HG02852 (cell line): ENCODE data around the gene TRRAP.

Experiments
- ATAC-seq: cut with Tn5 transposase; IDR thresholded peaks from one replicate; pipeline ENCODE4 v1.9.1; 2021; ENCODE audit warnings: mild to moderate bottlenecking, moderate library complexity; ENCODE audit not compliant: unreplicated experiment

TRRAP gene

DNA sequence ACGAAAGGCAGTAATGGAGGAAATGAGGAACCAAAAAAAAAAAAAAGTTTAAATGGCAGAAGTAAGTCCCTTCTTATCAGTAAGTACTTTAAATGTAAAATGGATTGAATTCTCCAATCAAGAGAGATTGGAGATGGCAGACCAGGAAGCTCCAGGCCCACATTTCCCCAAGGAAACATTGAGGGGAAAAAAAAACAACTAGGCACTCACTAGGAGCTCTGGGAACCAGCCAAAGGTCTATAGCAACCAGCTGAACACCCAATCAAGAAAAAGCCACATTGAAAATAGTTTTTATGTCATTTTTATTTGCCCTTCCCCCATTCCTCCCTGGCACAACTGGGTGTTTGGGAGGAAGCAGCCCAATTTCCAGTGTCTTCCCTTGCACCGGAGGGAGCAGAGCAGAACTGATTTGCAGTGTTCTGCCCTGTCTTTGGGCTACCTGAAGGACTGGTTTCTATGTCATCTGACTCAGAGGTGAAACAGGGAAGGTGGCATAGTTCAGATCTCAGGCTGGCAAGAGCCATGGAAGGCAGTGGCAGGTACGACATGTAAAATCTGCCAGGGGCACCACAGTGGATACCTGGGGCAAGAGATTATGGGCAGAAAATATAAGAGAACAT, 143.7 kb downstream of the TRRAP start:
- no peak for ATAC-seq

DNA sequence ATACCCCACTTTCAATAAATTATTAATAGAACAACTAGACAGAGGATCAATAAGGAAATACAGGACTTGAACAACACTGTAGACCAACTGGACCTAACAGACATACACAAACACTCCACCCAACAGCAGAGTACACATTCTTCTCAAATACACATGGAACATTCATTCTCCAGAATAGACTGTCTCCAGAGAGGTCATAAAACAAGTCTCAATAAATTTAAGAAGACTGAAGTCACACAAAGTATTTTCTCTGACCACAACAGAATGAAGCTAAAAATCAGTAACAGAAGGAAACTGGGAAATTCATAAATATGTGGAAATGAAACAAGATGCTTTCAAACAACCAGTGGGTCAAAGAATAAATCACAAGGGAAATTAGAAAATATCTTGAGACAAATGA, 145.7 kb downstream of the TRRAP start:
- no peak for ATAC-seq

DNA sequence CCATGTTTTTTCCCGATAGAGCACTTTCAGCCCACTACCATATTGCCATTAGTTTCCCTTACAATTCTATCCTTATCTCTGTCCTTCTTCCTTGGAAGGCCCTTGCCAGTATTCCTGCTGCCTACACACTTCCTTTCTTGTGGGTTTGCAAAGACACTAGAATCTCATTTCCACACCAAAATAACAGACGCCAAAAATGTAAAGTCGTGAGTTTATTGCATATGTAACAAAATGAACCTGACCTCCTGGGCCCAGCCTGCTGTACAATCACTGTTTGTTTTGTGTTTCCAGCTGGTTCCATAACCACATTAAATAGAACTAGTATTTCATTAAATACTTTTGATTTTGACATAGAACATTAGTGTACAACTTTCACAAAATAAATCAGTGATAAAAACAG, 148.9 kb downstream of the TRRAP start:
- no peak for ATAC-seq

DNA sequence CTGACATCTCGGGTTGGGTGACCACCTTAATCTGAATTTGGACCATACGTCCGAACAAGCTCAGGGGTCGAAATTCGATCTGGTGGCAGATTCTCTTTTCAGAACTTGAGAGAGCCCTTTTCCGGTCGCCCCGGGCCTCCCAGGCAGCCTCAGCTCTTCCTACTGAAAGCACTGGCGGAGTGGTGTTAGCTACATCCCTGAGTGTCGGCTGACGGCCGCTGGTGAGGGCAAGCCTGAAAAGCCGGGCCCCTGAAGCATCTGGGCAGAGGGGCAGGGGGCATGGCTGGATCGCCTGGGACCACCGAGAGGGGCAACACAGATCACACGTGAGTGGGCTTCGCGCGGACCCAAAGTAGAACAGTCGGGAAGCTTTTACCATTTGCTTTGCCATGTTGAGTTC, 149.5 kb downstream of the TRRAP start:
- ATAC-seq: no peak

DNA sequence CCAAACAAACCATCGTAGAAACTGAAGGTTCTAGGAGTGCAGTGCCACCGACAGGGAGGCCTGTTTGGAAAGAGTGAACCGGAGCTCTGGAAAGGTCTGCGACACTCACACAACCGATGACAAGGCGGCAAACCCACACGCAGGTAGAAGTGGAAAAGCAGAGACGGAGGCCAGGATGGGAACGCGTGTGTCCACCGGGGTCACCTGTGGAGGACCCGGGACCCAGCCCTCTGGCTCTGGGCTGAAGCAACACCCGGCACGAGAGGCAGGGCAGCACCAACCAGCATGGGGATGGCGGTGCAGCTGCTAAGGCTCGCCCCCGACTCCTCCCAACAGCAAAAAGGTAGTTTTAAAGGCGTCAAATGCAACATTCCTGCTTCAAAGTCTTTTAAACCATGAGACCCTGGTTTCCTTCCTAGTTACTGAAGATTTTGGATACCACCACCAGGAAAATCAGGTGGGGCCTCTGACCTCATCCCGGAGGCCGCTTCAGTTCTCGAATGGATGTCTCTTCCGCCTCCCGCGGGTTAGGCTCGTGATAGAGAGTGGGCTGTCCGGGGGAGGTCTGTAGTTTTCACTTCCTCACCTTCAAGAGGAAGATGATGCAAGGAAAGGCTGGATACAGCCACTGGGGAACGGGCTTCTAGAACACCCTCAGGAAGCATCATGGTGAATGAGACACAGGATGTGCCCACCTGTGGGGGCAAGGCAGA, 150.1 kb downstream of the TRRAP start:
- ATAC-seq: no peak

DNA sequence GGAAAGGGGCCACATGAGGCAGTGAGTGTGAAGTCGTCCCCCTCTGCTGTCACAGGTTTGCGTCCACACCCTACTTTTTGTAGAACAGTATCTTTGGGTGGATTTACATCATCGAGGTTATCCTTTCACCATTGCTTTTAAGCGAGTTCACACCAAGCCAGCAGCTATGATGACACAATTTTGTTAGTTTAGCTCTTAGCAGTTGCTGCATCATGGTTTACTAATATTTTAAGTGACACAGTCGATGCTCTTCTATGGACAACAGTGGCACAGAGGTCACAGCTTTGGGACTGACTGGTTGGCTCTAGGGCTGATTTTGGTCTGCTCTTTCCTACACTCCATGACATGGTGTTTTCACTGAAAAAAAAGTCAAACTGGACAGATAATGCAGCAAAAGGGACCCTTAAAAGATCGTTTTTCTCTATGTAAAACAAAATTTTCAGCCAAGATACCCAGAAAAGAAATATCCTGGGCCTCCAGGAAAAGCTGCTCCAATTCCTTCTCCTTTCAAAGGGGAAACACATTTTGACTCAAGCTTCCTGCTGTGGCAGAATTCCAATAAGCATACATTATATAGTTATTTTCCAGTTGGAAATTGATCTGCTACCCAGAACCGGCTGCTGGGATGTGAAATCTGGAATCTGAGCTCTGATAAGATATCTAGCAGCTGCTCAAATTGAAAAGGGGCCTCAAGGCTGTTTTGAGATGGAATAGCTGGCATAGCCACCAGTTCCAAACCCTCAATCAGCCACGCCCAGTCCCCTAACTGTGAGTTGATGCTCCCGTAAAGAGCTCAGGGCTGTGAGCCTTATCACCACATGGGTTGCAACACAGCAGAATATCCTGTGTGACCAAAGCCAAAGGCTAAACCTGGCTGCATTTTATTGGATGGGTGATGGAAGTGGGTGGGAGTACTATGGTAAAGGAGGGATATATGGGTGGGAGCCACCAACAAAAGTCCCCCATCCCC, 151.4 kb downstream of the TRRAP start:
- no peak for ATAC-seq

DNA sequence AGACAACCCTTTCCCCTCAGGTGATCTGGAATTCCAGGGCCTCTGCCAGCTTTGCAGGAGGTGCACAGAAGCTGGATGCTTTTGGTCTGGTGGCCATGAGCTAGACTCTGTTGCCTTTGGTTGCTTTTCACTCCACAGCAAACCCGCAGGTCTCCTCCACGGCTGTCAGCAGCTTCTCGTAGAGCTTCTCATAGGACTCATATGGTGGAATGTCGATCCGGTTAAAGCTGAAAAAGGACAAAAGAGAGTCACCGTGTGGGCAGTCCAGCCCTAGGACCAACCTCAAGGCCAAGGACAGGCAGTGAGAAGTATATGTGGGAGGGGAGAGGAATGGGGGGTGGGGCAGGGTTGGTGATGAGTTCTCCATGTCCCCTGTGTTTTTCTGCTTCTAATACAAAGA, 152.1 kb downstream of the TRRAP start:
- ATAC-seq: no peak

DNA sequence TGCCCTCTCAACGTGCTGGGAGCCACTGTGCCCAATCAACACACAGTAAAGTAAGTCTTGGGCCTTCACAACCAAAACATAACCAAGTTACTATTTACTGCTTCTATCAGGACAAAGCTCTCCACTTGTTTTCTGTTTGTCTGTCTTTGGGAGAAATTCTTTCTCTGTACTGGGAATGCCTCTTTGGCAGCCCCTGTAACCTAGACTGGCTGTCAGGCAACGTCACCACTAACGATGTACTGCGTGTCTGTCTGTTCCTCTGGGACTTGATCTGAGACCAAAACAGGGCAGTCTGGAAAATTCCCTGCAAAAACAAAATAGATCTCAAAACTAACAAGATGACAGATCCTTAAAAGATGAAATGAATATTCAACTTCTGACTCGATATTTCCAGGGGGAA, 152.6 kb downstream of the TRRAP start:
- ATAC-seq: no peak

DNA sequence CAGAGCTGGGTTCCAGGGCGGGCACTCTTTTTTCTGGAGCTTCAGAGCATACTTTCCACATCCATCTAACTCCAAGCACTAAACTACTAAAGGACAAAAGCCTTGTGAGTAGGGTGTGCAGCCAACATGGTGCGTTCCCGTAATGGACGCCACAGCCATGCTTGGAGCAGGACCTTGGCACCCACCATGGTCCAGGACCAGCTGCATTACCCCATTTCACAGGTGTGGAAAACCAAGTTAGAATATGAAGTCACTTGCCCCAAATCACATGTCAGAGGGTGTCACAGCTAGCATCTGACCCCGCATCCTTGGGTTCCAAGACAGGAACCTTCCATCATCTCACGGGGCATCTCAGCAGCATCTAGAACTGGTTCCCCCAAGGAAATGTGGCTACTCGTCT, 153.2 kb downstream of the TRRAP start:
- ATAC-seq: no peak

DNA sequence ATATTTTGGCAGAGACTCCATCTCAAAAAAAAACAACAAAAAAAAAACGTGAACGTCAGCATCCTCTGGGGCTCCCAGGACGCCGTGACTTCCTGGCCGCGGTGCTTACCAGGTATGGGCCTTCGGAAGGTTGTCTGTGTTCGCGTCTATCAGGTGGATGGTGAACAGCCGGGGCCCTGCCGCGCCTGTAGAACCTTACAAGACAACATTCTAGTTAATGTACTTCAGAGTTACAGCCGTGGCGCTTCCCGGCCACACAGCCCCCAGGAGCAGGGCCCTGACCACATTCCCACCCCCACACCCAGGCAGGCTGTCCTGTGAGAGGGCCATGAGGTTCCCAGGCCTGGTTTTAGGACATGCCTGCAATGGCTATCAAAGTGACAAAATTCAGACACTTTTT, 154.6 kb downstream of the TRRAP start:
- ATAC-seq: no peak

DNA sequence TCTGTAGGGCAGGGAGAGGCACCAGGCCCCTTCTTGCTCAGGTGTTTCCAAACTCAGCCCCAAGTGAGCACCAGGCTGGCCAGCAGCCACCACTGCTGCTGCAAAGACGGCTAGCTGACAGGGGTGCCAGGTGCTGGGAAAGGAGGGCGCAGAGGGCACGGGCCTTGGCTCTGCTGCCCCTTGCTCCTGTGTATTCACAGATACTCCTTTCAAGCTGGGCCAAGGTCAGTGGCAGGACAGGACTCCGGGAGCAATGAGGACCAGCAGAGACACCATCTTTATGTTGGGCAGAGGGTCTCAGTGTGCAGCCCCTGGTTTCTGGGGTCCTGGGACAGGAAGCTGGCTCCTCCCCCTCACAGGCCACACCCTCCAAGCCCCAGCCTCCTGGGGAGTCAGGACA, 155.4 kb downstream of the TRRAP start:
- no peak for ATAC-seq

DNA sequence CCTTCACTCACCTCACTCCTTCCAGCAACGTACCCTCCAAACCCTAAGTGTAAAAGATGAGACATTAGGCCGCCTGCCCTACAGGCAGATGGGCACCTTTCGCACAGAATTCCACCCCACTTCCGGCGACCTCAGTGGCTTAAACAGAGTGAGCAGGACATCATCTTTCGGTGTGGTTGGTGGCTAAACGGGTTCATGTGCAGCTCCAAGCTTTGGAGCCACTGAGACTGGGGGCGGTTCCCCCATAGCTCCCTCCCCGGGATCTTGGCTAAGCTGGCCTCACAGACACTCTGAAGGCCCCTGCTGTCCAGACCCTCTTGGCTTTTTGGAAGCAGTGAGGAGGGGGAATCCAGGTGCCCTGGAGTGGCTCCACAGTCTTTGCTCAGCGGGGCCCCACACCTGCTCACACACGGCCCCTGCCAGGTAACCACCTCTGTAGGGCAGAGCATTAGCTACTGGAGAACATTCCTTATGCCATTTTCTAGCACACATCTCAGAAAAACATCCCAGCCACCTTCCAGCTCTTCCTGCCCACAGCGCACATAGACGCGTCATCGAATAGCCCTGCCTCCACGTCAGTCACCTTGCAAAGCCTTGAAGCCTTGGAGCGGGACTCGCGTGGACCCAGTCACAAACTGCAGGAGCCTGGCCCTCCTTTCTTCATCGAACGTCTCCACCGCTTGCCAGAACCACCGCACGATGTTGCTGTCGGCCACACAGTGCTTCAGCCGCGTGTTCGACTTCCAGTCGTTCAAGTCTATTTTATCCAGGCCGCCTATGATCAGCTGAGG, 156.8 kb downstream of the TRRAP start:
- ATAC-seq: no peak

DNA sequence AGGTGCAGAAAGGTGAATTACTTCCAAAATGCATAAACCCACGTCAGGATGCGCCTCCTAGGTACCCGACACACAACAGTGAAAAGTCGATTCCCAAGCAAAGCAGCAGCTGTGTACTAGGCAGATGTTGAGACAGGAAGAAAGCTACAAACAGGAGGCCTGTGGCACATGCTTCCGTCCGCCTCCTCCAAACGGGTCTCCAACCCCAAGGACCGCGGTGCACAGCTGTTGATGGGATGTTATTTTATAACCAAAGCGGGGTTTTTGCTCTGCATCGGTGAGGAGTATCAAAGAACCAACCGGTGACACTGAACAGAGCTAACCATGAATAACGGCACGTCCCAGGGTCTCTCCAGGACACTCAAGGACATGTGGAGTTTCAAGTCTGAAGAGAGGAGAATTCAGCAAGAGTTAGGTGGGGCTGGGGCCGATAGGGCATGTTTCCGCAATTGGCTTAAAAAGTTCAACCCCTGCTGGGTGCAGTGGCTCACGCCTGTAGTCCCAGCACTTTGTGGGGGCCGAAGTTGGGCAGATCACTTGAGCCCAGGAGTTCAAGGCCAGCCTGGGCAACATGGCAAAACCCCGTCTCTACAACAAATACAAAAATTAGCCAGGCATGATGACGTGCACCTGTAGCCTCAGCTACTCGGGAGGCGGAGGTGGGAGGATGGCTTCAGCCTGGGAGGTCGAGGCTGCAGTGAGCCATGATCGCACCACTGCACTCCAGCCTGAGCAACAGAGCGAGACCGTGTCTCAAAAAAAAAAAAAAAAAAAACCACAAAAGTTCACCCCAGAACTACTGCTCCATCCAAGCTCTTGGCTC, 157.6 kb downstream of the TRRAP start:
- no peak for ATAC-seq

DNA sequence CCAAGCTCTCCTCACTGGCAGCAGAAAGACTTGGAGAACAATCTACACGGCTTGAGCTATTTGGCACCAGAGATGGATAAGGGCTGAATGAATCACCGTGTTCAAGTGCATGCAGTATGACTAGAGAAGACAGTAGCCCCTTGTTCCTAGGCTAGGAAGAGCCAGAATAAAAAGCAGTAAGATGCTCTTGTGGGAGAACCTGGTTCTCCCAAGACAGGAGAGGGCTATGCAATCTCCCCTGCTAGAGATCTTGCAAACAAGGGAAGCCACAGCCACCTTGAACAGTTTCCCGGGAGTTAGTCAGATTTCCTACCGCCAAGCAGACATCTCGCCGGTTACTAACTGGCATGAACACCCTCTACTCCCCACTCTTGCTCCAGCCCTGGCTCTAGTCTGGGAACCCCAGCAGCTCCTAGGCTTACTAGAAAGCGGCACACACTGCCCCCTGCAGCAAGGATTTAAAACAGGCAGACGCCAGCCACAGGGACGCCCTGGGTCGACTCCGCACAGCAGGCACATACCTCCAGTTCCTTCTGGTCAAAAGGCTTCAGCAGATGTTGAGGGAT, 158.3 kb downstream of the TRRAP start:
- no peak for ATAC-seq

DNA sequence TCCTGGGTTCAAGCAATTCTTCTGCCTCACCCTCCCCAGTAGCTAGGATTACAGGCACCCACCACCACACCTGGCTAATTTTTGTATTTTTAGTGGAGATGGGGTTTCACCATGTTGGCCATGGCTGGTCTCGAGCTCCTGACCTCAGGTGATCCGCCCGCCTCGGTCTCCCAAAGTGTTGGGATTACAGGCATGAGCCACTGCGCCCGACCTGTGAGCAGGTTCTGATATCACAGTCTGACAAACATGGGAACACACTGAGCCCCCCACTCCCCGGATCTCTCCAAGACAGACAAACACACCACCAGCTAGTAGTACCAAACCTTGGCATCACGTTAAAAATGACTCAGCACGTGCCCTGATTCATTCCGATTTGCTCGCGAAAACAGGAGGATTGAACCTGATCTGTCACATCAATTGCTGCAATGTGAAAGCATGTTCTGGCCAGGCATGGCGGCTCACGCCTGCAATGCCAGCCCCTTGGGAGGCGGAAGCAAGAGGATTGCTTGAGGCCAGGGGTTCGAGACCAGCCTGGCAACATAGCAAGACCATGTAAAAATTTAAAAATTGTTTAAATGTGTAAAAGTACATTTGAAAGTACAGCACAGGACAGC, 159.1 kb downstream of the TRRAP start:
- no peak for ATAC-seq

DNA sequence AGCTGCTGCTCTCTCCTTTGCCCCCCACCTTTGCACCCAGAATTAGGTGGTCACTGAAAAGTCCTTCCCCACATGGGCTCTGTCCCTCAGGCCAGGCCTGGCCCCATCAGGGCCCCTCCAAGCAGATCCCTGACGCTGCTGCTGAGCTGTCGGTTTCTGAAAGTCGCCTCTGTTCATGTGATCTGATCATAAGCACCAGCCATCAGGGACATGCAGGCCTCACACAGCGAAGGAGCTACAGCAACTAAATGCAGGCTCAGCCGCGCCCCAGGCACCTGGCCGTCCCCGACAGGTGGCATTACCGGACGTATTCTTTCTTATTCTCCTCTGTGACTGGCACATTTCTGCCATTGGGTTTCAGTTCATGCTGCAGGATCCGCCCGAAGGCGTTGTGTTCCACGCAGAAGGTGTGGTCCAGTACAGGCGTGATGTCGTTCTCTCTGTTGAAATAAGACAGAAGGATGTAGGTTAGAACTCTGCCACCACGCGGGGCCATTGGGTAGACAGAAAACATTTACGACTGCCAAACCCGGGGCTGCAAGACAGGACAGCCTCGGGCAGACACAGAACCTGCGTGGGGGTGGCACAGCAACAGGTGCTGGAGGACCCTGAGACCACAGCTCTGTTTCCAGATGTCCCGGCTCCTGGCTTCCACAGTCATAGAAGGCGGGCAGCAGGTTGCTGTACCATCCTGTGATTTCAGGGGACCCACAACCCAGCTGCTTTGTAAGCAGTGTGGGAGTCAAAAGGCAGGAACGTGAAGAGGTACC, 159.9 kb downstream of the TRRAP start:
- ATAC-seq: no peak

DNA sequence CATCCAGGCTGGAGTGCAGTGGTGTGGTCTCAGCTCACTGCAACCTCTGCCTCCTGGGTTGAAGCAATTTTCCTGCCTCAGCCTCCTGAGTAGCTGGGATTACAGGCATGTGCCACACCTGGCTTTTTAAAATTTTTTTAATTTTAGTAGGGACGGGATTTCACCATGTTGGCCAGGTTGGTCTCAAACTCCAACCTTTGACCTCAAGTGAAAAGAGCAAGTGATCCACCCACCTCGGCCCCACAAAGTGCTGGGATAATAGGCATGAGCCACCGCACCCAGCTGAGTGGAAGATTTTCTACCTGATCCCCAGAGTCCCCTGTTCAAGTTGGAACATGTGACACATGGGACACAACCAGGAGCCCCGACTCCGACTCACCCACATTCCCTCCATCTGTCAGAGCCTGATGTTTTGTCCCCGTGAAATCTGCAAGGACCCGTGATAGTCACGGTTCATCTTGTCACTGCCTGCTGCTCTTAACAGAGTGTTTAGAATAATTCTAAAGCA, 161.1 kb downstream of the TRRAP start:
- ATAC-seq: no peak
